ENCODE data around the gene DFFB.

DFFB gene

GRCh38 chr1:3846541-3846940 is 10.7 kb upstream of the DFFB start:
- no peak overlapping the region for H3K4me2 ChIP-seq (ENCODE audit: low read depth, low read length, poor library complexity, severe bottlenecking)
- H3K27me3 ChIP-seq (ENCODE audit: insufficient read depth, low read length, poor library complexity, severe bottlenecking) = no peaks in the 10 kb centered on the region
- H2AFZ ChIP-seq (ENCODE audit: low read length) = no peak overlapping the region
- no peaks in the 10 kb centered on the region for H3K9me3 ChIP-seq (ENCODE audit: insufficient read depth, low read depth, low read length)
- no peak overlapping the region for H3K9ac ChIP-seq (ENCODE audit: low read depth, low read length, poor library complexity, severe bottlenecking)
- H3F3A ChIP-seq (ENCODE audit: low read depth) = no peaks in the 10 kb centered on the region
- no peaks in the 10 kb centered on the region for H3K4me1 ChIP-seq (ENCODE audit: insufficient read depth, low read length, poor library complexity, severe bottlenecking)
- no peaks in the 10 kb centered on the region for H4K20me1 ChIP-seq (ENCODE audit: insufficient read depth, low read length, poor library complexity, severe bottlenecking)
- peaks cover 23% of the 10 kb centered on the region; the same call in 1 of the 2 replicates for H3K36me3 ChIP-seq (ENCODE audit: insufficient read depth, low read length)
- no peaks in the 10 kb centered on the region for H3K9me2 ChIP-seq (replicated peaks; ENCODE audit: low read depth, low read length)
- H3K4me3 ChIP-seq (ENCODE audit: low read length, poor library complexity, severe bottlenecking) = no peak overlapping the region
- TF ChIP-seq CTCF (conservative IDR thresholded peaks at IDR 0.05; ENCODE audit: low read length) (no peak), EZH2phosphoT487 (IDR thresholded peaks at IDR 0.05; ENCODE audit: borderline replicate concordance) (no peak)
- H3K79me2 ChIP-seq (ENCODE audit: insufficient read depth, low read length) = no peaks in the 10 kb centered on the region

GRCh38 chr1:3847081-3847480 is 10.2 kb upstream of the DFFB start:
- H3K9me3 ChIP-seq (ENCODE audit: insufficient read depth, low read depth, low read length) = no peaks in the 10 kb centered on the region
- H3K27me3 ChIP-seq (ENCODE audit: insufficient read depth, low read length, poor library complexity, severe bottlenecking) = no peaks in the 10 kb centered on the region
- H3F3A ChIP-seq (ENCODE audit: low read depth) = no peaks in the 10 kb centered on the region
- H2AFZ ChIP-seq (ENCODE audit: low read length) = no peak overlapping the region
- TF ChIP-seq EZH2phosphoT487 (IDR thresholded peaks at IDR 0.05; ENCODE audit: borderline replicate concordance) (no peak), CTCF (conservative IDR thresholded peaks at IDR 0.05; ENCODE audit: low read length) (no peak)
- H3K9ac ChIP-seq (ENCODE audit: low read depth, low read length, poor library complexity, severe bottlenecking) = no peak overlapping the region
- H3K4me1 ChIP-seq (ENCODE audit: insufficient read depth, low read length, poor library complexity, severe bottlenecking) = no peaks in the 10 kb centered on the region
- H3K9me2 ChIP-seq (replicated peaks; ENCODE audit: low read depth, low read length) = no peaks in the 10 kb centered on the region
- H4K20me1 ChIP-seq (ENCODE audit: insufficient read depth, low read length, poor library complexity, severe bottlenecking) = no peaks in the 10 kb centered on the region
- H3K36me3 ChIP-seq (ENCODE audit: insufficient read depth, low read length) = peaks cover 25% of the 10 kb centered on the region; the same call in 1 of the 2 replicates
- no peak overlapping the region for H3K4me3 ChIP-seq (ENCODE audit: low read length, poor library complexity, severe bottlenecking)
- no peak overlapping the region for H3K4me2 ChIP-seq (ENCODE audit: low read depth, low read length, poor library complexity, severe bottlenecking)
- H3K79me2 ChIP-seq (ENCODE audit: insufficient read depth, low read length) = no peaks in the 10 kb centered on the region

GRCh38 chr1:3850857-3851256 is 6.4 kb upstream of the DFFB start:
- Histone ChIP-seq H3K4me3 (ENCODE audit: low read length, poor library complexity, severe bottlenecking) (no peak overlapping the region), H3K9me3 (ENCODE audit: insufficient read depth, low read depth, low read length) (no peaks in the 10 kb centered on the region), H3K9me2 (replicated peaks; ENCODE audit: low read depth, low read length) (no peaks in the 10 kb centered on the region), H2AFZ (ENCODE audit: low read length) (no peak overlapping the region), H3K4me1 (ENCODE audit: insufficient read depth, low read length, poor library complexity, severe bottlenecking) (peaks cover 20% of the 10 kb centered on the region), H4K20me1 (ENCODE audit: insufficient read depth, low read length, poor library complexity, severe bottlenecking) (peaks cover 7% of the 10 kb centered on the region), H3K27me3 (ENCODE audit: insufficient read depth, low read length, poor library complexity, severe bottlenecking) (no peaks in the 10 kb centered on the region), H3K9ac (ENCODE audit: low read depth, low read length, poor library complexity, severe bottlenecking) (no peak overlapping the region), H3F3A (ENCODE audit: low read depth) (no peaks in the 10 kb centered on the region), H3K79me2 (ENCODE audit: insufficient read depth, low read length) (peaks cover 25% of the 10 kb centered on the region), H3K36me3 (ENCODE audit: insufficient read depth, low read length) (peaks cover 21% of the 10 kb centered on the region; the same call in 1 of the 2 replicates), H3K4me2 (ENCODE audit: low read depth, low read length, poor library complexity, severe bottlenecking) (no peak overlapping the region)
- TF ChIP-seq EZH2phosphoT487 (IDR thresholded peaks at IDR 0.05; ENCODE audit: borderline replicate concordance) (no peak), CTCF (conservative IDR thresholded peaks at IDR 0.05; ENCODE audit: low read length) (no peak)
